ENCODE measurements around the gene WDR59. TPM values are rescaled to one million over a fixed set of nuclear protein-coding genes. Genes with fewer than 3 reads are reported as not detected.

WDR59 gene
- total and polyA plus RNA-seq, 9 of the 15 experiments (the other 6 are each of a cell fraction or from before 2014, with no cell fraction given): 12.7 to 126 (median 34.7) TPM

DNA sequence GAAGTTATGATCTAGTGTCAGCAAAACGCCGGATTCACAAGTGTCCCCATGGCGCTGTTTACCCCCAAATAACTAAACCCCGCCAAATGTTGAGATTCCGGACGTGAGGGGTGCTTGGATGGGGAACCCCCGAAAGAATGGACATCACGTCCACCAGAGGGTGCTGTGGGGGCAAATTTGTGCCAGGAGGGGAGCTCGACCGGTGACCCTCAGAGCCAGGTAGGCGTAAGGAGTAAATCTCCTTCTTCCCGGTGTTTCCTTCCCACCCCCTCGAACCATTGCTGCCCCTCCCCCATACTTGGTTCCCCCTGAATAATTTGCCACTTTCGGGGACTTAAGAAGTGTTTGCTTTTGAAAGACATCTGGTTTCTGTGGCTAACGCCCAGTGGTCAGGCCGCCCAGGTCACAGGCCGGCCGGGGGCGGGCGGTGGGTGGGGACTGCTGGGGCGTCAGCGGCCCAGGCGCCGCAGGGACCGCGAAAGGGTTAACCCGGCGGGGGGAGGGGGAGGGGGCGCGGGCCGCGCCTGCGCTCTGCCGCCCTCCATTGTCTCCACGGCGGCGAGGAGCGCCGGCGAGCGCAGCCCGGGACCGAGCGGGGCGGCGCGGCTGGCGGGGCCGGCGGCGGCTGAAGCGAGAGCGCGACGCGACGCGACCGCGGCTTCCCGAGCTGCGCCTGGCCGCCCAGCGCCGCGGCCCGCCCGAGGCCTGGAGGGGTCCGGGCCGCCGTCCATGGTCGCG is 13.7 kb upstream of the WDR59 start, which contains the start of gene ZNRF1 (continued):
- TF ChIP-seq, protein P1, sequence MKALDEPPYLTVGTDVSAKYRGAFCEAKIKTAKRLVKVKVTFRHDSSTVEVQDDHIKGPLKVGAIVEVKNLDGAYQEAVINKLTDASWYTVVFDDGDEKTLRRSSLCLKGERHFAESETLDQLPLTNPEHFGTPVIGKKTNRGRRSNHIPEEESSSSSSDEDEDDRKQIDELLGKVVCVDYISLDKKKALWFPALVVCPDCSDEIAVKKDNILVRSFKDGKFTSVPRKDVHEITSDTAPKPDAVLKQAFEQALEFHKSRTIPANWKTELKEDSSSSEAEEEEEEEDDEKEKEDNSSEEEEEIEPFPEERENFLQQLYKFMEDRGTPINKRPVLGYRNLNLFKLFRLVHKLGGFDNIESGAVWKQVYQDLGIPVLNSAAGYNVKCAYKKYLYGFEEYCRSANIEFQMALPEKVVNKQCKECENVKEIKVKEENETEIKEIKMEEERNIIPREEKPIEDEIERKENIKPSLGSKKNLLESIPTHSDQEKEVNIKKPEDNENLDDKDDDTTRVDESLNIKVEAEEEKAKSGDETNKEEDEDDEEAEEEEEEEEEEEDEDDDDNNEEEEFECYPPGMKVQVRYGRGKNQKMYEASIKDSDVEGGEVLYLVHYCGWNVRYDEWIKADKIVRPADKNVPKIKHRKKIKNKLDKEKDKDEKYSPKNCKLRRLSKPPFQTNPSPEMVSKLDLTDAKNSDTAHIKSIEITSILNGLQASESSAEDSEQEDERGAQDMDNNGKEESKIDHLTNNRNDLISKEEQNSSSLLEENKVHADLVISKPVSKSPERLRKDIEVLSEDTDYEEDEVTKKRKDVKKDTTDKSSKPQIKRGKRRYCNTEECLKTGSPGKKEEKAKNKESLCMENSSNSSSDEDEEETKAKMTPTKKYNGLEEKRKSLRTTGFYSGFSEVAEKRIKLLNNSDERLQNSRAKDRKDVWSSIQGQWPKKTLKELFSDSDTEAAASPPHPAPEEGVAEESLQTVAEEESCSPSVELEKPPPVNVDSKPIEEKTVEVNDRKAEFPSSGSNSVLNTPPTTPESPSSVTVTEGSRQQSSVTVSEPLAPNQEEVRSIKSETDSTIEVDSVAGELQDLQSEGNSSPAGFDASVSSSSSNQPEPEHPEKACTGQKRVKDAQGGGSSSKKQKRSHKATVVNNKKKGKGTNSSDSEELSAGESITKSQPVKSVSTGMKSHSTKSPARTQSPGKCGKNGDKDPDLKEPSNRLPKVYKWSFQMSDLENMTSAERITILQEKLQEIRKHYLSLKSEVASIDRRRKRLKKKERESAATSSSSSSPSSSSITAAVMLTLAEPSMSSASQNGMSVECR (CRISPR knock-in tag; IDR thresholded peaks at IDR 0.05): no peak
- TF ChIP-seq NR2C2 (CRISPR knock-in tag; IDR thresholded peaks at IDR 0.05): no peak
- TF ChIP-seq NR2C2 (tag; IDR thresholded peaks at IDR 0.05): peak; percentile 88
- no peak for TF ChIP-seq ZZZ3 (IDR thresholded peaks at IDR 0.05)
- TF ChIP-seq CC2D1A (IDR thresholded peaks at IDR 0.05): peak; percentile 80
- TF ChIP-seq, protein P2, sequence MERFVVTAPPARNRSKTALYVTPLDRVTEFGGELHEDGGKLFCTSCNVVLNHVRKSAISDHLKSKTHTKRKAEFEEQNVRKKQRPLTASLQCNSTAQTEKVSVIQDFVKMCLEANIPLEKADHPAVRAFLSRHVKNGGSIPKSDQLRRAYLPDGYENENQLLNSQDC (CRISPR knock-in tag; IDR thresholded peaks at IDR 0.05): no peak
- no peak for TF ChIP-seq POU5F1 (IDR thresholded peaks at IDR 0.05; ENCODE audit: borderline replicate concordance, low read depth, low read length, partially characterized antibody)
- TF ChIP-seq GABPB1 (CRISPR knock-in tag; IDR thresholded peaks at IDR 0.05): peak; percentile 50
- peak; percentile 67 for TF ChIP-seq LEF1 (IDR thresholded peaks at IDR 0.05)
- TF ChIP-seq, protein P3, sequence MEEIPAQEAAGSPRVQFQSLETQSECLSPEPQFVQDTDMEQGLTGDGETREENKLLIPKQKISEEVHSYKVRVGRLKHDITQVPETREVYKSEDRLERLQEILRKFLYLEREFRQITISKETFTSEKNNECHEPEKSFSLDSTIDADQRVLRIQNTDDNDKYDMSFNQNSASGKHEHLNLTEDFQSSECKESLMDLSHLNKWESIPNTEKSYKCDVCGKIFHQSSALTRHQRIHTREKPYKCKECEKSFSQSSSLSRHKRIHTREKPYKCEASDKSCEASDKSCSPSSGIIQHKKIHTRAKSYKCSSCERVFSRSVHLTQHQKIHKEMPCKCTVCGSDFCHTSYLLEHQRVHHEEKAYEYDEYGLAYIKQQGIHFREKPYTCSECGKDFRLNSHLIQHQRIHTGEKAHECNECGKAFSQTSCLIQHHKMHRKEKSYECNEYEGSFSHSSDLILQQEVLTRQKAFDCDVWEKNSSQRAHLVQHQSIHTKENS (CRISPR knock-in tag; IDR thresholded peaks at IDR 0.05): no peak
- no peak for TF ChIP-seq ZNF830 (CRISPR knock-in tag; IDR thresholded peaks at IDR 0.05)
- TF ChIP-seq SMAD2 (IDR thresholded peaks at IDR 0.05; ENCODE audit: low read depth, low read length): no peak
- TF ChIP-seq, protein P4, sequence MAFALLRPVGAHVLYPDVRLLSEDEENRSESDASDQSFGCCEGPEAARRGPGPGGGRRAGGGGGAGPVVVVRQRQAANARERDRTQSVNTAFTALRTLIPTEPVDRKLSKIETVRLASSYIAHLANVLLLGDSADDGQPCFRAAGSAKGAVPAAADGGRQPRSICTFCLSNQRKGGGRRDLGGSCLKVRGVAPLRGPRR (CRISPR knock-in tag; IDR thresholded peaks at IDR 0.05): no peak
- TF ChIP-seq SMARCB1 (IDR thresholded peaks at IDR 0.05; ENCODE audit: insufficient read length, low read depth): no peak
- 0 out of 2 replicates have a peak, but pooled peaks have one; percentile 29 for TF ChIP-seq FOSL1 (tag; conservative IDR thresholded peaks at IDR 0.05)
- peak in 1 of 2 experiments; percentile 15; a peak in 1 of 4 replicates for TF ChIP-seq RCOR1 (IDR thresholded peaks at IDR 0.05; ENCODE audit: borderline replicate concordance in 1 of 2, low read depth in 2 of 2, low read length in 2 of 2)
- no peak for TF ChIP-seq GATAD2A (IDR thresholded peaks at IDR 0.05)
- TF ChIP-seq EGR1 (conservative IDR thresholded peaks at IDR 0.05): peak; percentile 95
- TF ChIP-seq, protein P5, sequence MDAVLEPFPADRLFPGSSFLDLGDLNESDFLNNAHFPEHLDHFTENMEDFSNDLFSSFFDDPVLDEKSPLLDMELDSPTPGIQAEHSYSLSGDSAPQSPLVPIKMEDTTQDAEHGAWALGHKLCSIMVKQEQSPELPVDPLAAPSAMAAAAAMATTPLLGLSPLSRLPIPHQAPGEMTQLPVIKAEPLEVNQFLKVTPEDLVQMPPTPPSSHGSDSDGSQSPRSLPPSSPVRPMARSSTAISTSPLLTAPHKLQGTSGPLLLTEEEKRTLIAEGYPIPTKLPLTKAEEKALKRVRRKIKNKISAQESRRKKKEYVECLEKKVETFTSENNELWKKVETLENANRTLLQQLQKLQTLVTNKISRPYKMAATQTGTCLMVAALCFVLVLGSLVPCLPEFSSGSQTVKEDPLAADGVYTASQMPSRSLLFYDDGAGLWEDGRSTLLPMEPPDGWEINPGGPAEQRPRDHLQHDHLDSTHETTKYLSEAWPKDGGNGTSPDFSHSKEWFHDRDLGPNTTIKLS (IDR thresholded peaks at IDR 0.05; ENCODE audit: borderline replicate concordance, low read depth): no peak
- TF ChIP-seq NFIC (IDR thresholded peaks at IDR 0.05): peak; percentile 44; the same call in 1 of the 2 replicates
